C4-2B (cell line): ENCODE measurements around the gene MLANA.

ENCODE experiments used
- CTCF ChIP-seq: fragments of 450-650 bp; conservative IDR thresholded peaks from 2 replicates; pipeline ENCODE4 v1.5.1; 2017; ENCODE audit warnings: mild to moderate bottlenecking
- ZFX ChIP-seq: fragments of 450-650 bp; IDR thresholded peaks from 2 replicates; pipeline ENCODE4 v1.6.1; 2017

GRCh38 chr9:5892456-5893133 lies 1.9 kb downstream of the MLANA start:
- TF ChIP-seq CTCF (no peak), ZFX (no peak)
